GM21786 (cell line): ENCODE data around the gene SIRPB2.
A peak's percentile ranks its signal among the peaks of the same experiment; 100 is the strongest.

Source experiments
- ATAC-seq: cut with Tn5 transposase; IDR thresholded peaks from one replicate; pipeline ENCODE4 v1.9.1; 2021; ENCODE audit not compliant: unreplicated experiment

Gene SIRPB2

GRCh38 chr20:1491281-1491840 is at the start of gene SIRPB2:
Gene SIRPB2, minus strand, starts transcription at chr20:1491420. Its CDS starts 61 bp downstream, at chr20:1491359.
- ATAC-seq = no peak

- no peak for ATAC-seq
Observed at GRCh38 chr20:1539816-1540419, 48.7 kb upstream of the SIRPB2 start.

DNA sequence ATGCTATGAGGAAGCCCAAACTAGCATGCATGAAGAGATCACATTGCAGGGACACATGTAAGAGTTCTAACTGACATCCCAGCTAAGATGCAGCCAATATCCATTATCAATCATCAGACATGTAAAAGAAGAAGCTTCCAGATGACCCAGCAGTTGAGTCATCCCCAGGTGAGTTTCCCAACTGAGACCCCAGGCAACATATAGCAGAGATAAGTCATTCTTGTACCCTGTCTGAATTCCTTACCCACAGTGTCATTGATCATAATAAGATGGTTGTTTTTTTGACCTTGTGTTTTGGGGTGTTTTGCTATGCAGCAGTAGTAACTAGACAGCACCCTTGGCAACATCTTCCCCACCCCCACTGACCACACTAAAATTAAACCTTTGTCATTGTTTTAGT is 47.4 kb upstream of the SIRPB2 start:
- ATAC-seq = no peak

DNA sequence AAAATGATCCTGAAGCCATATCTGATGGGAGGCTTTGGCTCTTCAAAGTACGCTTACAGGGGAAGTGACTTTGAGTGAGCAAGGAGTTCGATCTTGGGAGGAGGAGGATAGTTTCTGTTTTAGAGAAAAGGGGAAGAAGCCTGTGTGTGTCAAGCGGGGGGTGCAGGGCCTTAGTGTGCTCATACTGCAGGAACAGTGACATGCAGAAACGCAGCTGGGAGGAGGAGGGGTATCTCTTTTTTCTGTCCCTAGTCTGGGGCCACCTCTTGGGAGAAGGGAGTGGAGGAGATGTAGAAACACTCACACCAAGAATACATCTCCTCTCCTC is 46.5 kb upstream of the SIRPB2 start:
- ATAC-seq = no peak

GRCh38 chr20:1536893-1537730 is 45.9 kb upstream of the SIRPB2 start:
- no peak for ATAC-seq

GRCh38 chr20:1535420-1536175 is 44.4 kb upstream of the SIRPB2 start:
- ATAC-seq = peak; percentile 90

GRCh38 chr20:1534526-1534925 is 43.3 kb upstream of the SIRPB2 start:
- no peak for ATAC-seq

DNA sequence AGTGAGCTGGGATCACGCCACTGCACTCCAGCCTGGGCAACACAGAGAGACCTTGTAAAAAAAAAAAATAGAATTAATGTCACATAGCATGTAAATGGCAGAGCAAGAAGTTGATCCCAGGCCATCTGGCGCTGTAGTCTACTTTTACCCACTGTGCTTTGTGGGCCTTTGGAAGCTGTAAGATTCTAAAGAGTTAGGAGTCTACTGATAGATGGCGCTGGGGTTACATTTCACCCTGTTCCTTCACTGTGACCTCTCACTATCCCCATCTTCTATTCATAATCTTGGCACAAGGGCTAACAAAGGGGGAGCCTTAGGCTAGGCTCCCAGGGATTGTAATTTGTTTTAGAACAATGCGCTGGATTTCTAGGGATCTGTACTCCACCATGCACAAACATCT is 41.8 kb upstream of the SIRPB2 start:
- ATAC-seq = no peak

DNA sequence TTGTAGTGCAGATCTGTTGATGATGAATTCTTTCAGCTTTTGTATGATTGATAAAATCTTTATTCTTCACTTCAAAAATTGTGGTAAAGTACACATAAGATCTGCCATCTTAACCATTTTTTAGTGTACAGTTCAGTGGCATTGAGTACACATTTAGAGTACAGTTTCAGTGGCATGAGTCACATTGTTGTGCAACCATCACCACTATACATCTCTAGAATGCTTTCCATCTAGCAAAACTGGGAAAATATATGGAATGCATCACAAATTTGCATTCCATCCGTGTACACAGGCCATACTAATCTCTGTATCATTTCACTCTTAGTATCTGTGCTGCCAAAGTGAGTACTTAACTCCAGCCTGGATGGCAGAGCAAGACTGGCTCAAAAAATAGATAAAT is 37.6 kb upstream of the SIRPB2 start:
- no peak for ATAC-seq

- no peak for ATAC-seq
Observed at GRCh38 chr20:1527923-1528322, 36.7 kb upstream of the SIRPB2 start.

GRCh38 chr20:1526896-1527295 is 35.7 kb upstream of the SIRPB2 start:
- no peak for ATAC-seq

GRCh38 chr20:1526310-1526709 is 35.1 kb upstream of the SIRPB2 start:
- no peak for ATAC-seq

DNA sequence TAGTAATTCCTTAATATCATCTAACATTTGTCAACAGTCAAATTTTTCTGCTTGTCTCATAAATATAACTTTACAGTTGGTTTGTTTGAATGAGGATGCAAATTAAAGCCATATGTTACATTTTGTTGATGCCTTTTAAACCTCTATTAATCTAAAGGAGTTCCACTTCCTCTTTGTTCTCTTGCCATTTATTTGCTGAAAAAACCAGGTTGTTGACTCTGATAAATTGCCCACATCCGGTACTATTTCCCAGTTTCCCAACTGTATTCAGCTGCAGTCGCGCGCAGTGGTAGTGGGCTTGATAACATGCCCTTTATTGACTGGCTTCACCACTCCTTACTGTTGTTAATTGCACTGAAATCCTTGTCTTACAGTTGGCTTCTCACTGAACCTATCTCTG is 32.8 kb upstream of the SIRPB2 start:
- ATAC-seq = no peak

DNA sequence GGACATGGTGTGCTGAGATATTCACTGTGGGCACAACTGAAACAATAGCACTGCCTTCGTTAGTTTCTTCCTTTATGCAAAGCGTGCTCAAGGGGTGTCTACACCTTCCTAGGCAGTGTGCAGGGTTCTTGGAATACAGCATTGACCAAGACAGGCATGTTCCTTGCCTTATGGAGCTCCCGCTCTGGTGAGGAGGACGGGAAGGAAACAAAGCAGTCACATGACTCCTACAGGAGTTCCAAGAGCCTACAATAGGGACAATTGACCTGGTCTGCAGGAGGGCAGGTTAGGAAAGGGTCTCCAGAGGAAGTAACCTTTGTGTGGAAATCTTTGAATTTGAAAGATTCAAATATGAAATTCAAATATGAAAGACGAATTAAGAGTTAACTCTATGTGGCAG is 25.8 kb upstream of the SIRPB2 start:
- ATAC-seq = no peak

GRCh38 chr20:1513801-1514200 is 22.6 kb upstream of the SIRPB2 start:
- ATAC-seq = no peak

DNA sequence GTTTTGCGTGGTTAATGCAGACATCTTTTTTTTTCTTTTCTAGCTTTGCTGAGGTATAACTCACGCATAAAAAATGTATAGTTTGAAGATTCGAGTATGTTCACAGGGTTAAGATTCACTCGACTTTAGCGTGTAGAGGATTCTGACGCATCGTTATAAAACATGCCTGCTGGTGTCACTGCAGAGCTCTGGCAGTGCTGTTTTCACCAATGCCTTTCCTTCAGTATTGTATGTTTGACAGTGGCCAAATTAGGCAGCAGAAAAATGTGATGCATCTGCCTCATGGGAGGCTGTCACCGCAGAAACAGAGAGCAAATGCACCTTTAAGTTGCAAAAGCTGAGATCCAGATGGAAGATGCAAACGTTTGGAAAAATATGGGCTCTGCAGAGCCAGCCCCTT is 18.0 kb upstream of the SIRPB2 start:
- no peak for ATAC-seq

- no peak for ATAC-seq
Observed at GRCh38 chr20:1508574-1508973, 17.4 kb upstream of the SIRPB2 start.

GRCh38 chr20:1507276-1507675 is 16.1 kb upstream of the SIRPB2 start:
- ATAC-seq = no peak

GRCh38 chr20:1505871-1506270 is 14.7 kb upstream of the SIRPB2 start:
- no peak for ATAC-seq

- no peak for ATAC-seq
Observed at GRCh38 chr20:1505361-1505760, 14.1 kb upstream of the SIRPB2 start.

GRCh38 chr20:1503564-1504227 is 12.5 kb upstream of the SIRPB2 start:
- ATAC-seq = peak; percentile 97
